MCF 10A (cell line): ENCODE data around the gene GNA15. TPM values are rescaled to one million over a fixed set of nuclear protein-coding genes. Genes with fewer than 3 reads are reported as not detected.

Experiments used
- BruUV-seq: library from RNA; stranded (reverse); fragments of 400-500 nt; replicated peaks from 2 replicates; lab custom pipeline; 2021; lab: Mats Ljungman, UMichigan
- CTCF ChIA-PET: fragments of 300-600 bp; sonication (Branson Sonifier 250); formaldehyde crosslinking; extraction: SDS; loops from one replicate; lab custom pipeline; 2021; ENCODE audit warnings: antibody characterized with exemption, inconsistent platforms; lab: Yijun Ruan, JAX
- POLR2A ChIA-PET: fragments of 300-600, 350-650 bp; sonication (Branson Sonifier 250); formaldehyde crosslinking; extraction: SDS; loops from one replicate; lab custom pipeline; 2020; ENCODE audit warnings: antibody characterized with exemption, inconsistent platforms; lab: Yijun Ruan, JAX
- DNase-seq: peaks from one replicate; pipeline ENCODE4 v3.0.0-alpha.2; 2018; ENCODE audit not compliant: unreplicated experiment
- H3K27ac Mint-ChIP-seq: one replicate; pipeline ENCODE4 v1.8.0; 2022; ENCODE audit warnings: mild to moderate bottlenecking, low read depth, mixed read lengths; ENCODE audit not compliant: unreplicated experiment
- H3K27me3 Mint-ChIP-seq: one replicate; pipeline ENCODE4 v1.8.0; 2022; ENCODE audit warnings: mixed read lengths; ENCODE audit not compliant: insufficient read depth, unreplicated experiment
- H3K36me3 Mint-ChIP-seq: one replicate; pipeline ENCODE4 v1.8.0; 2022; ENCODE audit warnings: mild to moderate bottlenecking, moderate library complexity, mixed read lengths; ENCODE audit not compliant: insufficient read depth, unreplicated experiment
- H3K4me1 Mint-ChIP-seq: one replicate; pipeline ENCODE4 v1.8.0; 2022; ENCODE audit warnings: mixed read lengths; ENCODE audit not compliant: insufficient read depth, unreplicated experiment
- H3K4me3 Mint-ChIP-seq: one replicate; pipeline ENCODE4 v1.8.0; 2022; ENCODE audit warnings: mild to moderate bottlenecking, moderate library complexity, mixed read lengths; ENCODE audit not compliant: unreplicated experiment
- H3K9me3 Mint-ChIP-seq: one replicate; pipeline ENCODE4 v1.8.0; 2022; ENCODE audit warnings: mixed read lengths; ENCODE audit not compliant: unreplicated experiment
- intact Hi-C: fragments of 100-400 bp; cut with micrococcal nuclease; formaldehyde crosslinking; loops from 2 replicates; pipeline ENCODE4 v1.14.1; 2022
- total RNA-seq: library from RNA; stranded (reverse); gene quantifications from 2 replicates; pipeline ENCODE4 v1.2.3, GENCODE V29; 2022
- TF ChIP-seq, protein P1 (sequence below): fragments of 200-600 bp; IDR thresholded peaks from one replicate; pipeline ENCODE4 v1.8.0; 2022; ENCODE audit warnings: antibody characterized with exemption, mild to moderate bottlenecking; ENCODE audit not compliant: unreplicated experiment

GNA15 gene
- total RNA-seq, 1 experiment from 2014 or later, result 47.1 TPM

DNA sequence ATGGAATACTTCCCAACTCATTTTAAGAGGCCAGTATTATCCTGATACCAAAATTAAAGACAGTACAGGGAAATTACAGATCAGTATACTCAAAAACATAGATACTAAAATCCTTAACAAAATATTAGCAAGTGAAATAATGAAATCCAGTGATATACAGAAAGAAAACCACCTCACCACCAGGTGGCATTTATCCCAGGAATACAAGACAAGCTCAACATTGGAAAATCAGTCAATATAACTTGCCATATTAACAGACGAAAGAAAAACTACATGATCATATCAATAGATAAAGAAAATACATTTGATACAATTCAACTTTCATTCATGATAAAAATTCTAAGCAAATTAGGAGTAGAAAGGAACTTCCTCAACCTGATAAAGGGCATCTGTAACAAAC lies 6.7 kb upstream of the GNA15 start:
- TF ChIP-seq, protein P1, sequence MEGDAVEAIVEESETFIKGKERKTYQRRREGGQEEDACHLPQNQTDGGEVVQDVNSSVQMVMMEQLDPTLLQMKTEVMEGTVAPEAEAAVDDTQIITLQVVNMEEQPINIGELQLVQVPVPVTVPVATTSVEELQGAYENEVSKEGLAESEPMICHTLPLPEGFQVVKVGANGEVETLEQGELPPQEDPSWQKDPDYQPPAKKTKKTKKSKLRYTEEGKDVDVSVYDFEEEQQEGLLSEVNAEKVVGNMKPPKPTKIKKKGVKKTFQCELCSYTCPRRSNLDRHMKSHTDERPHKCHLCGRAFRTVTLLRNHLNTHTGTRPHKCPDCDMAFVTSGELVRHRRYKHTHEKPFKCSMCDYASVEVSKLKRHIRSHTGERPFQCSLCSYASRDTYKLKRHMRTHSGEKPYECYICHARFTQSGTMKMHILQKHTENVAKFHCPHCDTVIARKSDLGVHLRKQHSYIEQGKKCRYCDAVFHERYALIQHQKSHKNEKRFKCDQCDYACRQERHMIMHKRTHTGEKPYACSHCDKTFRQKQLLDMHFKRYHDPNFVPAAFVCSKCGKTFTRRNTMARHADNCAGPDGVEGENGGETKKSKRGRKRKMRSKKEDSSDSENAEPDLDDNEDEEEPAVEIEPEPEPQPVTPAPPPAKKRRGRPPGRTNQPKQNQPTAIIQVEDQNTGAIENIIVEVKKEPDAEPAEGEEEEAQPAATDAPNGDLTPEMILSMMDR, result peak; percentile 39
- Mint-ChIP-seq H3K36me3 (peaks cover 7% of the 10 kb centered on the region), H3K9me3 (no peaks in the 10 kb centered on the region), H3K4me1 (no peaks in the 10 kb centered on the region), H3K4me3 (no peak overlapping the region), H3K27me3 (no peaks in the 10 kb centered on the region), H3K27ac (no peak overlapping the region)
- ChIA-PET CTCF (interaction anchor here (0.7 to 7.3 kb wide), 19 partner anchors 9 to 344 kb away, joined by 3 to 70 read pairs (median 6); no protein-coding TSS in a partner anchor), POLR2A (interaction anchor here (0.6 to 2.0 kb wide), 15 partner anchors 9 to 342 kb away, joined by 3 to 16 read pairs (median 4); no protein-coding TSS in a partner anchor)
- no TSS peak for BruUV-seq
- peak; percentile 71 for DNase-seq
- intact Hi-C loops, result loop anchor here (1.0 to 2.0 kb wide), 2 partner anchors 34 to 82 kb away; no protein-coding TSS in a partner anchor

- no peaks in the 10 kb centered on the region for H3K9me3 Mint-ChIP-seq
- no peak overlapping the region for H3K27ac Mint-ChIP-seq
- POLR2A ChIA-PET, result no interaction called here
- no peak for DNase-seq
- CTCF ChIA-PET, result interaction anchor here (0.6 to 5.6 kb wide), 8 partner anchors 10 to 180 kb away, joined by 3 to 59 read pairs (median 4); no protein-coding TSS in a partner anchor
- intact Hi-C loops, result no loop called here
- no TSS peak for BruUV-seq
- no peaks in the 10 kb centered on the region for H3K4me1 Mint-ChIP-seq
- peaks cover 7% of the 10 kb centered on the region for H3K36me3 Mint-ChIP-seq
- TF ChIP-seq, protein P1, result no peak
- H3K4me3 Mint-ChIP-seq, result no peak overlapping the region
- no peaks in the 10 kb centered on the region for H3K27me3 Mint-ChIP-seq
Measured at GRCh38 chr19:3131168-3131567, 4.7 kb upstream of the GNA15 start.

DNA sequence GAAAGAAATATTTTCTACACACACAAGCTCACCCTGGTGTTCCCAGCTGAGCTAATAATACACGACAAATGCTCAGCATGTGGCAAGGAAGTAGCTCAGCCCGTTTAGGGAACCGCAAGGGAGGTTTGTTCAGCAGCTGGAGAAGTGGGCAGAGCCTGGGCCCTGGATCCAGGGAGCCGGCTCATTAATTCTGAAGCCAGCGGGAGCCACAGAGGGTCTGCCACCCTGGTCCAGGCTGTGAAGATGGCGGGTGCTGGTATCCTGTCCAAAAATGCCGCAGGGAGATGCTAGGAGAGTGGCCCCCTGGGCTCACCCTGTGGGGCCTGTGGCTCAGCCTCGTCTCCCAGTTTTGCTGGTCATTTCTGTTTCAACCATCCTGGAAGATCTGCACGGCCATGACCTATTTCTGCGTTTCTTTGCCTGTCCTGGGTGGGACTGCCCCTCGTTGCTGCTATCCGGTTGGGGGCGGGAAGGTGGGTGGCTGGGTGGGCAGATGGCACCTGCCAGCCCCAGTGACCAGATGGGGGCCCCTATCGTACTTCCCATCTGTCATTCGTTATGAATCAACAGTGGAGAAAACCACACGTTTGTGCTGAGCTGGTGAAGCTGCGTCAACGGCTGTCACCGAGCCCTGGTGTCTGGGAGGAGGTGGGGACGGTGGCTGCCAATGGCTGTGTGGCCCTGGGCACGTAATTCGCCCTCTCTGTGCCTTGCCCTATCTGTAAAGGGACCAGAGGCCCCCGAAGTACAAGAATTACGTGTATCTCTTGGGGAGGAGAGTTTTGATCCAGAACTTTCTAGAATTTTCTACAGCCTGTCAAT lies 2.7 kb upstream of the GNA15 start:
- Mint-ChIP-seq H3K36me3 (peaks cover 10% of the 10 kb centered on the region), H3K4me3 (no peak overlapping the region), H3K27me3 (no peaks in the 10 kb centered on the region), H3K4me1 (no peaks in the 10 kb centered on the region), H3K27ac (no peak overlapping the region), H3K9me3 (no peaks in the 10 kb centered on the region)
- BruUV-seq, result no TSS peak
- intact Hi-C loops, result no loop called here
- ChIA-PET CTCF (interaction anchor here (0.7 to 5.6 kb wide), 5 partner anchors 9 to 171 kb away, joined by 3 to 59 read pairs (median 3); no protein-coding TSS in a partner anchor), POLR2A (interaction anchor here (0.6 to 1.2 kb wide), 3 partner anchors 10 to 168 kb away, joined by 3 read pairs; no protein-coding TSS in a partner anchor)
- DNase-seq, result no peak
- TF ChIP-seq, protein P1, result no peak

DNA sequence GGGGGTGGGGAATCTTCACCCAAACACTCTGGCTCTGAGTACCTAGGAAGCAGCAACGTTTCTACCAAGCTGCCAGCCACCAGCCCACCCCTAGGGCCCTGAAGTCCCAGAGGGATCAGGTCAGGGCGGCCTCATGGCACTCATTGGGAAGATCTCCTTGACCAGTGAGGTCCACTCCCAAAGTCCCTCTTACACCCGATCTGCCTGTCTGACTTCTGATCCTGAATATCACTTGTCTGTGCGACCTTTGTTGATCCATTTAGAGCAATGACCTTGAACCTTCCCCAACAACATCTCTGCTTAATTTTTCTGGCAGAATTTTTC lies 2.1 kb upstream of the GNA15 start:
- no TSS peak for BruUV-seq
- ChIA-PET POLR2A (interaction anchor here (1.0 kb wide), 1 partner anchor 28 kb away, joined by 3 read pairs; no protein-coding TSS in a partner anchor), CTCF (no interaction called here)
- TF ChIP-seq, protein P1, result no peak
- Mint-ChIP-seq H3K4me3 (no peak overlapping the region), H3K9me3 (no peaks in the 10 kb centered on the region), H3K4me1 (no peaks in the 10 kb centered on the region), H3K27me3 (no peaks in the 10 kb centered on the region), H3K36me3 (peaks cover 10% of the 10 kb centered on the region), H3K27ac (no peak overlapping the region)
- intact Hi-C loops, result no loop called here
- DNase-seq, result no peak
